Activated T-helper 17 cell treated with anti-CD3 and anti-CD28 coated beads, Interleukin-2, amount 50 U/mL, for 72 hours (primary cell): ENCODE results near the gene CCDC192. TPM values are rescaled to one million over a fixed set of nuclear protein-coding genes. Genes with fewer than 3 reads are reported as not detected.
"Not testable (repeated sequence)": the region's sequence is repeated elsewhere in the genome, so short reads cannot be mapped to it uniquely, and the experiment has no call there.

Source experiments
- ATAC-seq: fragments of 150-1000 bp; cut with Tn5 transposase; replicated peaks from 2 replicates; pipeline ENCODE4 v1.10.0; 2021; ENCODE audit warnings: mild to moderate bottlenecking, moderate library complexity
- H3K27ac Mint-ChIP-seq: one replicate; pipeline ENCODE4 v1.8.0; 2022; ENCODE audit warnings: mixed read lengths
- H3K27me3 Mint-ChIP-seq: one replicate; pipeline ENCODE4 v1.8.0; 2022; ENCODE audit warnings: mixed read lengths
- H3K36me3 Mint-ChIP-seq: one replicate; pipeline ENCODE4 v1.8.0; 2022; ENCODE audit warnings: low read depth, mild to moderate bottlenecking, mixed read lengths
- H3K4me1 Mint-ChIP-seq: one replicate; pipeline ENCODE4 v1.8.0; 2022; ENCODE audit warnings: mixed read lengths
- H3K4me3 Mint-ChIP-seq: one replicate; pipeline ENCODE4 v1.8.0; 2022; ENCODE audit warnings: mild to moderate bottlenecking, mixed read lengths
- H3K9me3 Mint-ChIP-seq: one replicate; pipeline ENCODE4 v1.8.0; 2022; ENCODE audit warnings: mixed read lengths
- total RNA-seq, 2 donors: library from RNA; stranded (reverse); gene quantifications; one replicate each; pipeline ENCODE4 v1.2.3, GENCODE V29; 2022

The CCDC192 gene
- total RNA-seq, 2 donors from 2014 or later: not detected

GRCh38 chr5:127846884-127847283 is 143.7 kb downstream of the CCDC192 start:
- no peak for ATAC-seq
- H3K4me3 Mint-ChIP-seq: no peak overlapping the region
- no peaks in the 10 kb centered on the region for H3K9me3 Mint-ChIP-seq
- H3K36me3 Mint-ChIP-seq: no peaks in the 10 kb centered on the region
- H3K27me3 Mint-ChIP-seq: no peaks in the 10 kb centered on the region
- H3K27ac Mint-ChIP-seq: no peak overlapping the region
- no peaks in the 10 kb centered on the region for H3K4me1 Mint-ChIP-seq

GRCh38 chr5:127847641-127848040 is 144.4 kb downstream of the CCDC192 start:
- H3K36me3 Mint-ChIP-seq, H3K27me3 Mint-ChIP-seq, ATAC-seq, H3K9me3 Mint-ChIP-seq, H3K4me3 Mint-ChIP-seq, H3K4me1 Mint-ChIP-seq, H3K27ac Mint-ChIP-seq: not testable (repeated sequence)

GRCh38 chr5:127848098-127848497 is 144.9 kb downstream of the CCDC192 start:
- H3K4me1 Mint-ChIP-seq: no peaks in the 10 kb centered on the region
- H3K4me3 Mint-ChIP-seq: no peak overlapping the region
- no peak for ATAC-seq
- H3K9me3 Mint-ChIP-seq: no peaks in the 10 kb centered on the region
- no peaks in the 10 kb centered on the region for H3K36me3 Mint-ChIP-seq
- H3K27ac Mint-ChIP-seq: no peak overlapping the region
- H3K27me3 Mint-ChIP-seq: no peaks in the 10 kb centered on the region

GRCh38 chr5:127849408-127849807 is 146.2 kb downstream of the CCDC192 start:
- H3K36me3 Mint-ChIP-seq: no peaks in the 10 kb centered on the region
- no peaks in the 10 kb centered on the region for H3K4me1 Mint-ChIP-seq
- H3K27ac Mint-ChIP-seq: no peak overlapping the region
- no peak for ATAC-seq
- no peaks in the 10 kb centered on the region for H3K9me3 Mint-ChIP-seq
- no peak overlapping the region for H3K4me3 Mint-ChIP-seq
- no peaks in the 10 kb centered on the region for H3K27me3 Mint-ChIP-seq

- Mint-ChIP-seq H3K36me3 (no peaks in the 10 kb centered on the region), H3K9me3 (no peaks in the 10 kb centered on the region), H3K4me1 (no peaks in the 10 kb centered on the region), H3K27me3 (no peaks in the 10 kb centered on the region), H3K4me3 (no peak overlapping the region), H3K27ac (no peak overlapping the region)
- no peak for ATAC-seq
These were observed 146.7 kb downstream of the CCDC192 start for GRCh38 chr5:127849891-127850290.

- peaks cover 6% of the 10 kb centered on the region for H3K4me1 Mint-ChIP-seq
- peaks cover 11% of the 10 kb centered on the region for H3K9me3 Mint-ChIP-seq
- no peak overlapping the region for H3K27ac Mint-ChIP-seq
- no peak overlapping the region for H3K4me3 Mint-ChIP-seq
- no peaks in the 10 kb centered on the region for H3K36me3 Mint-ChIP-seq
- ATAC-seq: no peak
- no peaks in the 10 kb centered on the region for H3K27me3 Mint-ChIP-seq
These were observed 148.8 kb downstream of the CCDC192 start for GRCh38 chr5:127851964-127852363.

GRCh38 chr5:127854520-127854919 is 151.3 kb downstream of the CCDC192 start:
- ATAC-seq: no peak
- no peak overlapping the region for H3K27ac Mint-ChIP-seq
- H3K4me1 Mint-ChIP-seq: peaks cover 6% of the 10 kb centered on the region
- no peaks in the 10 kb centered on the region for H3K36me3 Mint-ChIP-seq
- peaks cover 2% of the 10 kb centered on the region for H3K27me3 Mint-ChIP-seq
- no peak overlapping the region for H3K4me3 Mint-ChIP-seq
- H3K9me3 Mint-ChIP-seq: peaks cover 11% of the 10 kb centered on the region

GRCh38 chr5:127856292-127856691 is 153.1 kb downstream of the CCDC192 start:
- Mint-ChIP-seq H3K27ac (no peak overlapping the region), H3K9me3 (peaks cover 11% of the 10 kb centered on the region), H3K27me3 (peaks cover 6% of the 10 kb centered on the region), H3K36me3 (no peaks in the 10 kb centered on the region), H3K4me1 (peaks cover 6% of the 10 kb centered on the region), H3K4me3 (no peak overlapping the region)
- ATAC-seq: peak; percentile 45

GRCh38 chr5:127858116-127858784 is 155.1 kb downstream of the CCDC192 start:
- Mint-ChIP-seq H3K27ac (no peak overlapping the region), H3K27me3 (peaks cover 6% of the 10 kb centered on the region)

GRCh38 chr5:127860291-127860690 is 157.1 kb downstream of the CCDC192 start:
- Mint-ChIP-seq H3K27ac (no peak overlapping the region), H3K27me3 (peaks cover 6% of the 10 kb centered on the region), H3K36me3 (no peaks in the 10 kb centered on the region), H3K4me3 (no peak overlapping the region), H3K9me3 (peaks cover 9% of the 10 kb centered on the region), H3K4me1 (peaks cover 6% of the 10 kb centered on the region)
- ATAC-seq: no peak

More at GRCh38 chr5:127858116-127858784, 155.1 kb downstream of the CCDC192 start:
- Mint-ChIP-seq H3K4me1 (peaks cover 6% of the 10 kb centered on the region), H3K9me3 (peaks cover 11% of the 10 kb centered on the region), H3K4me3 (no peak overlapping the region), H3K36me3 (no peaks in the 10 kb centered on the region)
- no peak for ATAC-seq

GRCh38 chr5:127863161-127863560 is 160.0 kb downstream of the CCDC192 start:
- no peaks in the 10 kb centered on the region for H3K4me1 Mint-ChIP-seq
- peaks cover 6% of the 10 kb centered on the region for H3K27me3 Mint-ChIP-seq
- no peak overlapping the region for H3K27ac Mint-ChIP-seq
- ATAC-seq: no peak
- no peak overlapping the region for H3K4me3 Mint-ChIP-seq
- no peaks in the 10 kb centered on the region for H3K36me3 Mint-ChIP-seq
- H3K9me3 Mint-ChIP-seq: no peaks in the 10 kb centered on the region

- ATAC-seq: peak; percentile 29
- Mint-ChIP-seq H3K27ac (no peak overlapping the region), H3K27me3 (peaks cover 6% of the 10 kb centered on the region), H3K4me3 (no peak overlapping the region), H3K4me1 (no peaks in the 10 kb centered on the region), H3K36me3 (no peaks in the 10 kb centered on the region), H3K9me3 (no peaks in the 10 kb centered on the region)
These were observed 160.6 kb downstream of the CCDC192 start for GRCh38 chr5:127863610-127864395.

- no peak overlapping the region for H3K4me3 Mint-ChIP-seq
- no peaks in the 10 kb centered on the region for H3K36me3 Mint-ChIP-seq
- H3K4me1 Mint-ChIP-seq: no peaks in the 10 kb centered on the region
- no peak overlapping the region for H3K27ac Mint-ChIP-seq
- peaks cover 4% of the 10 kb centered on the region for H3K27me3 Mint-ChIP-seq
- no peaks in the 10 kb centered on the region for H3K9me3 Mint-ChIP-seq
- no peak for ATAC-seq
These were observed 161.3 kb downstream of the CCDC192 start for GRCh38 chr5:127864511-127864910.

- no peak for ATAC-seq
- H3K9me3 Mint-ChIP-seq: no peaks in the 10 kb centered on the region
- H3K27me3 Mint-ChIP-seq: no peaks in the 10 kb centered on the region
- H3K4me3 Mint-ChIP-seq: no peak overlapping the region
- H3K27ac Mint-ChIP-seq: no peak overlapping the region
- H3K4me1 Mint-ChIP-seq: no peaks in the 10 kb centered on the region
- H3K36me3 Mint-ChIP-seq: no peaks in the 10 kb centered on the region
These were observed 162.1 kb downstream of the CCDC192 start for GRCh38 chr5:127865273-127865672.
